RWPE2 (cell line): Measurements from ENCODE around the gene FAT4.

Source experiments
- ATAC-seq: fragments of 200-7000 bp; cut with Tn5 transposase; 3 replicates; pipeline ENCODE4 v1.9.1; 2021; ENCODE audit warnings: low read depth
- DNase-seq: peaks from one replicate; pipeline ENCODE4 v3.0.0-alpha.2; 2020; ENCODE audit warnings: low spot score
- H3K27ac ChIP-seq: fragments of 450-650 bp; 2 replicates; pipeline ENCODE4 v1.5.1; 2017; ENCODE audit warnings: mild to moderate bottlenecking; ENCODE audit not compliant: poor library complexity, severe bottlenecking
- H3K27me3 ChIP-seq: fragments of 250-450 bp; sonication (Bioruptor Pico); 2 replicates; pipeline ENCODE4 v1.5.1; 2021; ENCODE audit warnings: mild to moderate bottlenecking, moderate library complexity; ENCODE audit not compliant: insufficient read depth, poor library complexity, severe bottlenecking
- H3K36me3 ChIP-seq: fragments of 250-450 bp; sonication (Bioruptor Pico); 2 replicates; pipeline ENCODE4 v1.5.1; 2020; ENCODE audit warnings: low read depth, mild to moderate bottlenecking, moderate library complexity
- H3K4me1 ChIP-seq: fragments of 250-450 bp; sonication (Bioruptor Pico); 2 replicates; pipeline ENCODE4 v1.5.1; 2021; ENCODE audit warnings: mild to moderate bottlenecking, moderate library complexity; ENCODE audit not compliant: insufficient read depth, poor library complexity, severe bottlenecking
- H3K4me3 ChIP-seq: fragments of 250-450 bp; sonication (Bioruptor Pico); 2 replicates; pipeline ENCODE4 v1.5.1; 2021; ENCODE audit warnings: mild to moderate bottlenecking, moderate library complexity; ENCODE audit not compliant: severe bottlenecking
- H3K9me3 ChIP-seq: fragments of 250-450 bp; sonication (Bioruptor Pico); 2 replicates; pipeline ENCODE4 v1.5.1; 2021; ENCODE audit warnings: mild to moderate bottlenecking, moderate library complexity; ENCODE audit not compliant: severe bottlenecking
- TF ChIP-seq, protein P1 (sequence below): fragments of 450-650 bp; IDR thresholded peaks from one replicate; pipeline ENCODE4 v1.5.1; 2017; ENCODE audit warnings: mild to moderate bottlenecking, moderate library complexity; ENCODE audit not compliant: poor library complexity, severe bottlenecking

The FAT4 gene

DNA sequence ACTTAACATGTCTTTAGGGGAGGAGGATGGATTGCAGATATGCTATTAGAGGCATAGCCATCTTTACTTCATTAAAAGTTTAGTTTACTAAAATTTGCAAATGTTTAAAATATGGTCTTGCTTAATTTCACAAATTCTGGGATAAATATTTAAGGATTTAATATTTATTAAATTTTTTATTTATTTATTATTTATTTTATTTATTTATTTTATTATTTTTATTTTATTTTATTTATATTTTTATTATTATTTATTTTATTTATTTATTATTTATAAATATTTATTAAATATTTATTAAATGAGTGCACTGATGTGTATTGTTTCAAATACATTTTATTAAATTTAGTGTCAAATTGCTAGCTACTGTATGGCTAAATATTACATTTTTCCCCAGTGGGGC is 46.0 kb downstream of the FAT4 start:
- no peaks in the 10 kb centered on the region for H3K4me1 ChIP-seq
- DNase-seq (no peak), ATAC-seq (no peak)
- H3K9me3 ChIP-seq = no peaks in the 10 kb centered on the region
- H3K36me3 ChIP-seq = no peaks in the 10 kb centered on the region
- H3K27ac ChIP-seq = no peak overlapping the region
- TF ChIP-seq, protein P1, sequence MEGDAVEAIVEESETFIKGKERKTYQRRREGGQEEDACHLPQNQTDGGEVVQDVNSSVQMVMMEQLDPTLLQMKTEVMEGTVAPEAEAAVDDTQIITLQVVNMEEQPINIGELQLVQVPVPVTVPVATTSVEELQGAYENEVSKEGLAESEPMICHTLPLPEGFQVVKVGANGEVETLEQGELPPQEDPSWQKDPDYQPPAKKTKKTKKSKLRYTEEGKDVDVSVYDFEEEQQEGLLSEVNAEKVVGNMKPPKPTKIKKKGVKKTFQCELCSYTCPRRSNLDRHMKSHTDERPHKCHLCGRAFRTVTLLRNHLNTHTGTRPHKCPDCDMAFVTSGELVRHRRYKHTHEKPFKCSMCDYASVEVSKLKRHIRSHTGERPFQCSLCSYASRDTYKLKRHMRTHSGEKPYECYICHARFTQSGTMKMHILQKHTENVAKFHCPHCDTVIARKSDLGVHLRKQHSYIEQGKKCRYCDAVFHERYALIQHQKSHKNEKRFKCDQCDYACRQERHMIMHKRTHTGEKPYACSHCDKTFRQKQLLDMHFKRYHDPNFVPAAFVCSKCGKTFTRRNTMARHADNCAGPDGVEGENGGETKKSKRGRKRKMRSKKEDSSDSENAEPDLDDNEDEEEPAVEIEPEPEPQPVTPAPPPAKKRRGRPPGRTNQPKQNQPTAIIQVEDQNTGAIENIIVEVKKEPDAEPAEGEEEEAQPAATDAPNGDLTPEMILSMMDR = no peak
- no peaks in the 10 kb centered on the region for H3K27me3 ChIP-seq
- no peak overlapping the region for H3K4me3 ChIP-seq
